Epithelial cell of prostate (primary cell): ENCODE measurements around the gene OSBPL6.

Source experiments
- DNase-seq: peaks from one replicate; pipeline ENCODE4 v3.0.0-alpha.2; 2011; ENCODE audit warnings: low read depth, low spot score
- H3K27ac ChIP-seq: fragments of 450-650 bp; 2 replicates; pipeline ENCODE4 v1.5.1; 2017; ENCODE audit warnings: mild to moderate bottlenecking

OSBPL6 gene

GRCh38 chr2:178233428-178233827, 39.1 kb downstream of the OSBPL6 start:
- no peak overlapping the region for H3K27ac ChIP-seq
- no peak for DNase-seq

- peak overlapping the region; percentile 24 for H3K27ac ChIP-seq
- peak; percentile 27 for DNase-seq
Measured at GRCh38 chr2:178234648-178235047, 40.3 kb downstream of the OSBPL6 start.

GRCh38 chr2:178237488-178238153, 43.3 kb downstream of the OSBPL6 start:
- peak overlapping the region; percentile 29 for H3K27ac ChIP-seq
- no peak for DNase-seq

GRCh38 chr2:178238154-178238521, 43.8 kb downstream of the OSBPL6 start:
- H3K27ac ChIP-seq = peak overlapping the region; percentile 29
- no peak for DNase-seq

DNA sequence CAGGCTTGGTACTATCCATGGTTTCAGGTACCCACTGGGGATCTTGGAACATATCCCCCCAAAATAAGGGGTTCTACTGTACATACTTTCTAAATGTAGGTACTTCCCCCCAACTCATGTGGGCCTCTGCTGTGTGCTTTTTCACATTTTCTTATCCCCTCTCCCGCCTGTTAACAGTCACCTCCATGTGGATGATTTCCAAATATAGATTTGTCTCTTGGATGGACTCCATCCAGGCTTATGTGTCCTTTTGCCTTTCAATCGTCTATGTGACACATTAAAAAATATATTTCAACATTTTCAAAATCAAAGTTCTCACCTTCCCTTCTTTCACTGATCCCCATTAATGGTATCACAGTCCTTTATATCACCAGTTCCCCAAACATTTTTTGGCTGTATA, 44.4 kb downstream of the OSBPL6 start:
- H3K27ac ChIP-seq = no peak overlapping the region
- no peak for DNase-seq

GRCh38 chr2:178241844-178242551, 47.7 kb downstream of the OSBPL6 start:
- peak overlapping the region; percentile 37 for H3K27ac ChIP-seq
- DNase-seq = peak; percentile 36

- no peak overlapping the region for H3K27ac ChIP-seq
- no peak for DNase-seq
Measured at GRCh38 chr2:178242552-178242883, 48.2 kb downstream of the OSBPL6 start.

DNA sequence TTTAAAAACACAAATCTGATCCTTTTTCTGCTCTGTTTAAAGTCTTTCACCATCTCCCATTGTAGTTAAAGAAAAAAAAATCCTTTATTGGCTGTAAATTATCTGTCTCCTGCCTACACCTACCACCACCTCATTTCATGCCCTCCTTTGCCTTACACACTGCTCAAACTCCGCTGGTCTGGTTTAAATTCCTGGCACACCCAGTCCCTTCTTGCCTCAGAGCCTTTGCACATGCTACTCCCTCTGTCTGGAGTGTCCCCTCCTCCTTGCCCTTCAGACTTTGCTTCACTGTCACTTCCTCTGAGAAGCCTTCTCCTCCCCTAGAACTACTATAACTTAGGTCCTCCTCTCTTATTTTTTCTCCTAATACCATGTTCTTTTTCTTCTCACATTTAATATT, 49.6 kb downstream of the OSBPL6 start:
- H3K27ac ChIP-seq = no peak overlapping the region
- no peak for DNase-seq

DNA sequence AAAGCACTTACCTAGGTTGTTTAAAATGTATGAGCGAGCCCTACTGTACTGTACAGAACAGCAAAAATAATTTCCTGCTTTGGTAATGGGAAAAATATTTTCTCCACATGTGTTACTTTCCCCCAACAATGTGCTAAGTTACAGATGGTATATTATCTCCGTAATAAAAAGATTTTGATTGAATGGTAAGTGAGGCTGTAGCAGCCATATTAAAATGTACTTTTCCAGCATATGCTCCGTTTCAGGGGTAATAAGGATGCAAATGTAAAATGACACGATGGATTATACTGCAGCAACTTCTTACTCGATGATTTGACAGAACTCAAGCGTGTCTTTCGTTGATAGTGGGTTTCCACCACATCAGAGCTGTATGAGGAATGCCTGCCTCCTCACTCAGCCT, 50.5 kb downstream of the OSBPL6 start:
- DNase-seq = no peak

GRCh38 chr2:178246696-178247095, 52.4 kb downstream of the OSBPL6 start:
- no peak for DNase-seq
- H3K27ac ChIP-seq = no peak overlapping the region

More for the DNA sequence above, 50.5 kb downstream of the OSBPL6 start:
- H3K27ac ChIP-seq = no peak overlapping the region

DNA sequence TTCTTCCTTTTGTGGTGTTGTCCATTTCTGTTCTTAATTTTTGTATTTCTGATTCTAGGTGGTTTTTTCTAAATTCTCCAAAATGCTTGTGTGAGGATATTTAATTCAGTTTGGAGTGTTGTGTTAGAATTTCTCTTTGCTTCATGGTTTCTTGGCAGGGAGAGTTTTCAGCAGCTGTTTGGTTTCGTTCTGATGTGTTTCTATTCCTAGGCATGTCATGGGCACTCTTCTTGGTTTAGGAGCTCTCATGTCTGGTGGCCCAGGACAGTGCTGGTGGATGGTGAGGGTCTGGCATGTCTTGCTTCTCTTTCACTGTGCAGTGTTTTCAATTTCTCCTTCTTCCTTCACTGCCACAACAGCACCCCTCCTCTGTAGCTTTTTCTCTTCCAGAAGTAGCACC, 52.9 kb downstream of the OSBPL6 start:
- no peak for DNase-seq

GRCh38 chr2:178250429-178250828, 56.1 kb downstream of the OSBPL6 start:
- DNase-seq = no peak

More for the DNA sequence above, 52.9 kb downstream of the OSBPL6 start:
- no peak overlapping the region for H3K27ac ChIP-seq

GRCh38 chr2:178251151-178251955, 57.0 kb downstream of the OSBPL6 start:
- no peak overlapping the region for H3K27ac ChIP-seq
- no peak for DNase-seq

More at GRCh38 chr2:178250429-178250828, 56.1 kb downstream of the OSBPL6 start:
- H3K27ac ChIP-seq = no peak overlapping the region

DNA sequence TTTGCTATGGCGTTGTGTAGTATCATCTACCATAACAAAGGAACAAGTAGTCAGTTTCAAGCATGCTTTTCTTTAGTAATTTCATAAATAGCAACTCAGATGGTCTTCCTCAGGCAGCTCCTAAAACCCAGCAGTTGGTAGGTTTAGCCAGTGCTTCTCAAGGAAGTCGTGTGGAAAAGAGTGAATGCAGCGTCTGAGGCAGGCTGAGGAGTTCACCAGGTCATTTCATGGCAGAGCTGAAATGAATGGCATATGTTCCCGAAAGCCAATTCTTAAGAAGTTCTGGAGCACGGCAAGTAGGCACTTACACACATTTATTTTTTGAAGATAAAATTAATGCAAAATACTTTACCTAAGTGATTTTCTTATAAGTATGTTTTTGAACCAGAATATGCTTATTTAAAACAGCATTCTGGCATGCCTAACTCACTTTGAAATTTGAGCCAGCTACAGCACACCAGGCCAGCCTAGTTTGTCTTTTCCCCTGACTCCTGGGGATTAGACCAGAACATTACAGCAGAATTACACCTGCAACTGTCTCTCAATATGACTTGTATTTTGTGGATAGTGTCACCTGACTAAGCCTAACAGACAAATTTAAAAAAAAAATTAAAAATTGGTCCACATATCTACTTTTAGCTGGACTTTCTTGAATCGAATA, 62.2 kb downstream of the OSBPL6 start:
- no peak for DNase-seq
- no peak overlapping the region for H3K27ac ChIP-seq

DNA sequence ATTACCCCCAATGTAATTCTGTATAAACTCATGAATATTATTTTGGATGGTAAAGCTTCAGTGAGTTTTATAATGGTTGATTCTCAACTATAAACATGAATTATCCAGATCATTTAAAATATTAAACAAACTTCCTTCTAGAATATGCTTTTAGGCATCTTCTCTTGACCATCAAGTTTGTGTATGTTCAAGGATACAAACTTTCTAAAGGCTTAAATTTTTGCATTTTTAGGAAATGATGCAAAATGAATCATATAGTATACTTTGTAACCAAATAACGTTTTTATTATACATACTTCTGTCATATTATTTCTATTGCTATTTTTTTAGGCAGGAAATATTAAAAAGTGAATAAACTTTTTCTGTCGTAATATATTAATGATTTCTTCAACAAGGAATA, 62.8 kb downstream of the OSBPL6 start:
- DNase-seq = no peak
- no peak overlapping the region for H3K27ac ChIP-seq

- H3K27ac ChIP-seq = no peak overlapping the region
- no peak for DNase-seq
Measured at GRCh38 chr2:178258916-178259315, 64.6 kb downstream of the OSBPL6 start.

- DNase-seq = no peak
- H3K27ac ChIP-seq = no peak overlapping the region
Measured at GRCh38 chr2:178263159-178263860, 69.0 kb downstream of the OSBPL6 start.

- no peak for DNase-seq
Measured at GRCh38 chr2:178264211-178264610, 69.9 kb downstream of the OSBPL6 start.

GRCh38 chr2:178265851-178266250, 71.5 kb downstream of the OSBPL6 start:
- no peak for DNase-seq
- no peak overlapping the region for H3K27ac ChIP-seq

More at GRCh38 chr2:178264211-178264610, 69.9 kb downstream of the OSBPL6 start:
- no peak overlapping the region for H3K27ac ChIP-seq

- DNase-seq = no peak
- no peak overlapping the region for H3K27ac ChIP-seq
Measured at GRCh38 chr2:178266445-178266844, 72.1 kb downstream of the OSBPL6 start.
